DMS53 treated with DMSO at 0.1 percent for 48 hours (cell line): ENCODE data around the gene TPSB2.
"Not testable (repeated sequence)": the region's sequence is repeated elsewhere in the genome, so short reads cannot be mapped to it uniquely, and the experiment has no call there.

Experiments
- DNase-seq: peaks from one replicate; lab custom pipeline; 2025; ENCODE audit not compliant: unreplicated experiment; lab: John Stamatoyannopoulos, UW

The TPSB2 gene

DNA sequence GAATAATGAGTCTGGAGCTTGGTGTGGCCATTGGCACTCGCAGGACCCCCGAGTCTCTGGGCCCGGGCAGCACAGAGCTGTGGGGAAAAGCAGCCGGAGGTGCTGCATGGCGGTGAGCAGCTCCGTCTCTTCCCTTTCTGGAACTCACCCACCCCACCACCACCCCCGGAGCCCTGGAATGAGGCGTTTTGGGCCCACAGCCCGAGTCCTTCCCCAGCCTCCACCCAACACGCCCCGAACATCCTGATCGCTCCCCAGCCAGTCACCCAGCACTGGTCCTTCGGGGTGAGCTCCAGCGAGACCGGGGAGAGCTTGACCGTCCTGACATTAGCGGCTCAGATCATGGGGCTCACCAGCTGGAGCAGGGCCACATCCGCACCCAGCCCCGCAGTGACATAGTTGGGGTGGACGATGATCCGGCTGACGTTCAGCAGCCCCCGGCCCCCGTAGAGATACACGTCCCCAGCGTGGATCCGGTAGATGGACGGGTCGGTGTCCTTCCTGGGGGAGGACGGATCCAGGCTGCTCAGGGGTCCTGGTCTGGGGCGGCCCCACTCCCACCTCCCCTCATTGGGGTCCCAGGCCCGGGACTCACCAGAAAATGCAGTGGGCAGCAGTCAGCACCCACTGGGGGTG lies 32.3 kb upstream of the TPSB2 start:
- DNase-seq: no peak

DNA sequence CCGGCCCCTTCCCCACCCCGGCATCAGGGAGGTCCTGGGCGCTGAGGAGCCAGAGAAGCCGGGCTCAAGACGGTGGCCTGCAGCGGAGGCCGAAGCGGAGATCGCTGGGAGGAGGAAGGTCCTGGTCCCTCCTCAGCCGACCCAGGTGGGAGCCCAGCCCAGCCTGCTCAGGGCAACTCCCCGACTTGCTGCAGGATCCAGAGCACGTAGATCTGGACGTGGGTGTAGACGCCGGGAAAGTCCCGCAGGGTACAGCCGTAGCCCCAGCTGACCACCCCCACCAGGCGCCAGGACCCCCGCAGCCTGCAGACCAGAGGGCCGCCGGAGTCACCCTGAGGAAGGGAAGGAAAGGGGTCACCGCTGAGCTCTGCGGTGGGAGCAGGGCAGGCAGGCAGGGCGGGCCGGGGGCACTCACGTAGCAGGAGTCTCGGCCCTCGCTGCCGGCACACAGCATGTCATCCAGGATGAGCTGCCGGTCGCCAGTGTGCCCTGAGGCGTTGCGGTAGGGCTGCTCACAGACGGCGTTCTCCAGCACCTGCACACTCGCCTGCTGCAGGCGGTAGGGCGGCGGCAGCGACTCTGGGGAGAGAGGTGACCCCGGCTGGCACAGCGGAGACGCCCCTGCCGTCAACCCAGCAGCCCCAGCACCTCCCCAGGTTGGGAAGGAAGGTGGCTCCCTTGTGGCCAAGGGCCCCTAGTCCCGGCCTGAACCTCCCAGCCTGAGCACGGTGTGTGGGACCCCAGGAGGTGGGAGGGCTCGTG lies 31.3 kb upstream of the TPSB2 start:
- peak; percentile 9 for DNase-seq

DNA sequence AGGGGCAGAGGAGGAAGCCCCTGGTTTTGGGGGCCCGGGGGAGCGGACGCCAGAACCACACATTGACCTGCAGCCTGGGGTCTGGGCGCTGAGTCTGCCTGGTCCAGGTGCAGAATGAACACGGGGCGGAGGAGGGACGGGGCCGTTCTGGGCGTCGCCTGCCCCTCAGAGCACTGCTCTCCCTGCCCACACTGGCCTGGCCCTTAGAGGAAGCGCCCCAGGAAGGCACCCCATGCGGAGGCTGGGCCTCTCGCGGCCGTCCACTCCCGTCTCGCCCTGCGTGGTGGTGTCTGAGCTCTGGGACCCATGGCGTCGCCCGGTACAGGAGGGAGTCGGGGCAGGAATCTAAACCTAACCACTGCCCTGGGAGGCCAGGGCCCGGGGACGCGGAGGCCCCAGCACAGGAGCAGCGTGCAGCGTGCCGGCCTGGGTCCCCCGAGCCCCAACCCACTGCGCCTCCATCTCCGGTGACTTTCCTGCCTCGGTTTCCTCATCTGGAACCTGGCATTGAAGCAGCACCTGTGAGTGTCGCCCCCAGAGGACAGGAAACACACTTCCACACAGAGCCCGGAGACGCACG lies 30.2 kb upstream of the TPSB2 start:
- DNase-seq: no peak

GRCh38 chr16:1259760-1260068 lies 29.7 kb upstream of the TPSB2 start:
- DNase-seq: no peak

DNA sequence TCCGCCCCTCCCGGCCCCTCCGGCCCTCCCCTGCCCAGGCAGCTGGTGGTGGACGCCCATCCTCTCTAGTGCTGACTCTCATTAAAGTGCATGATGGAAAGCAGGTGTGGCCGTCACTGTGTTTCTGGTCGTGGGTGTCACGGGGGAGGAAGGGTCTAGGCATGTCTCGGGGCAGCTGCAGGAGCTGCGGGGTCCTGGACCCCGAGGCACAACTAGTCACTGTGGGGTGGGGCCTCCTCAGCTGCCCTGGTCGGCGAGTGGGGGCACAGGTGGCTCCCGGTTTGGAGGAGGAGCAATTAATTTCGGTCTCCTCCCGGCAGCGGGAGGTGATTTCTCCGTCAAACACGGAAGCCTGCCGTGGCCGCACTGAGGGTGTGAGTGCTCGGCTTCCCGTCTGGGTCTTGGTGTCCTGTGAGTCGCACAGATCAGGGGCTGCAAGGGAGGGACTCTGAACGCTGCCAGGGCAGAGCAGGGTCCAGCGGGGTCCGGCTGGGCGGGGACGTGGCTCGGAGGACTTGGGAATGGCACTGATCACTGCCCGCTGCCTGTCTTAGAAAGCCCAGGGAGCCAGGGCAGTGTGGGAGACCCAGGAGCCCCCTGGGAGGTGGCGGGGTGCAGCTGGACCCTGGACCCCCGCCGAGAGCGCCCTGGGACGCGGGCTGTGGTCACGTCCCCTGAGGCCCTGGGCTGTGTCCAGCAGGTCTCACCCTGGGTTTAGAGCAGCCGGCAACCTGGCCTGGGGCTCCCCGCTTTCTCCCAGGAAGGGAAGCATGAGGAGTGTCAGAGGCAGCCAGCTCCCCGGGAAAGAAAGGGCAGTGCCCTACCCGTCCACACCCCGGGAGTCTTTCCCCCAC lies 29.1 kb upstream of the TPSB2 start:
- DNase-seq: no peak

GRCh38 chr16:1258225-1258600 lies 28.2 kb upstream of the TPSB2 start:
- DNase-seq: no peak

GRCh38 chr16:1257561-1258224 lies 27.7 kb upstream of the TPSB2 start:
- no peak for DNase-seq

- no peak for DNase-seq
Observed at GRCh38 chr16:1256874-1257322, 26.9 kb upstream of the TPSB2 start.

GRCh38 chr16:1256296-1256873 lies 26.4 kb upstream of the TPSB2 start:
- DNase-seq: not testable (repeated sequence)

DNA sequence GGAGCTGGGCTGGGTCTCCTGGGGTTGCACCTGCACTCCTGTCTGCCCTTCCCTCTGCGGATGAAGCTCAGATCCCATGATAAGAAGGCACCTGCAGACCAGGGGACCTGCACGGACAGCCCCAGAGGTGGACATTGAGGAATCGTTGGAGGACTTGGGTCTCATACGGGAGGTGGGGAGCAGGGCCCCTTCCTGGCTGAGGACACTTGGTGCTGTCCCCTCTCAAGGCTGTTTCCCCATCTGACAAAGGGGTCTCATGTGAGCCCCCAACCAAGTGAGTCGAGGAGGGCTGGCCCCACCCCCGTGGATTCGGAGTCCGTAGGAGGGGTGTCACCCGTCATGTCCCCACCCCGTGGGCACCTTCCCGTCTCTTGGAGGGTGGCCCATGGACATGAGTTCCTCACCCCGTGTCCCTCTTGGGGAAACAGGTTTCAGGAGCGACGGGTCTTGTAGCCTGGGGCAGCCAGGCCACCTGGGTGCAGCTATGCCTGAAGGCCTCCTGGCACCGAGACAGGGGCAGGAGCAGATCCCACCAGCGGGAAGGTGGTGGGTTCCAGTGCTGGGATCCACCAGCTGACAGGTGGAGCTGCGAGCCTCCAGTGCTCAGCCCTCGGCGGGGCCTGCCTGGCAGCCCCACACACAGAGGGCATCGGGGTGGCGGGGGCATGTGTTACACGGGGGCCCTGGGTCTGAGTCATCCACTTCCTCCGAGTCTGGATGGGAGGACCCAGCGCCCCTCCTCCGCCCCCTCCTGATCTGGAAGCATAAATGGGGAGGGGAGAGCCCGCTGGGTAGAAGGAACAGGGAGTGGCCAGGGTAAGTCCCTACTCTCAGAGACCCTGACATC lies 25.5 kb upstream of the TPSB2 start, which contains the start of gene TPSD1:
TSS of gene TPSD1 (plus strand) at position 794 of the 847 bp plus-strand sequence. CDS start 212 bp downstream, outside the sequence.
- DNase-seq: not testable (repeated sequence)

DNA sequence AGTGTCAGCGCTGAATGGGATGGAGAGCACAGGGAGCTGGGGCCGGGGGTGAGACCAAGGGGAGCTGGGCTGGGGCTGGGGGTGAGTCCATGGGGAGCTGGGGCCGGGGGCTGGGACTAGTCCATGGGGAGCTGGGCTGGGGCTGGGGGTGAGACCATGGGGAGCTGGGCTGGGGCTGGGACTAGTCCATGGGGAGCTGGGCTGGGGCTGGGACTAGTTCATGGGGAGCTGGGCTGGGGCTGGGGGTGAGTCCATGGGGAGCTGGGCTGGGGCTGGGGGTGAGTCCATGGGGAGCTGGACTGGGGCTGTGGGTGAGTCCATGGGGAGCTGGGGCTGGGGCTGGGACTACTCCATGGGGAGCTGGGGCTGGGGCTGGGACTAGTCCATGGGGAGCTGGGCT lies 24.8 kb upstream of the TPSB2 start:
- not testable (repeated sequence) for DNase-seq

DNA sequence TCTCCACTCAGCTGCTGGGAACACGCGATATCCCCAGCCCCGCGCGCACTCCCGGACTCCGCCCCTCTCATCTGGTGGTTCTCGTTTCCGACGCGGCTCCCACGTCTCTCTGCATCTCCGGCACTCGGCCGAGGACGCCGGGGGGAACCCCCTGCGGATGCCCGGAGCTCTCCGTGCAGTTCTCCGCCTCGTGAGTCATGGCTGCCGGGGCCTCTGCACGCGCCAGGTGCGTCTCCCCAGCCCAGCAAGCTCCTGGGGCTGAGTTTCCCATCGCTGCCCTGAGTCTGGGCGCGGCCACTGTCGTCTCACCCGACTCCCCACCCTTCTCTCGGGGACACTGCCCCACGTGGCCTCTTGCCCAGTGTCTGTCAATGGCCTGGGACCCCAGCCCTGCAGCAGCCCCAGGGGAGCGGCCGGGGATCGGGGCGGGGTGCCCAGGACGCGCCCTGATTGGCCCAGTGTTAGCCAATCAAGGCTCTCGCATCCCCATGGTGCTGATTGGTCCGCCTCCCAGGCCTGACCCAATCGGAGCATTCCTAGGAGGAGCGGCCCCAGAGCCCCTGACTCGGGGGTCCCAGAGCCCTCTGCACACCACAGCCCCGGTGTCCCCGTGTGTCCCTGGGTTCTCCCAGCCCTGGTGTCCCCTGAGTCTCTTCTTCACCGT lies 23.8 kb upstream of the TPSB2 start:
- DNase-seq: not testable (repeated sequence)

- DNase-seq: not testable (repeated sequence)
Observed at GRCh38 chr16:1249031-1249755, 19.2 kb upstream of the TPSB2 start.

GRCh38 chr16:1247903-1248537 lies 18.0 kb upstream of the TPSB2 start:
- not testable (repeated sequence) for DNase-seq

DNA sequence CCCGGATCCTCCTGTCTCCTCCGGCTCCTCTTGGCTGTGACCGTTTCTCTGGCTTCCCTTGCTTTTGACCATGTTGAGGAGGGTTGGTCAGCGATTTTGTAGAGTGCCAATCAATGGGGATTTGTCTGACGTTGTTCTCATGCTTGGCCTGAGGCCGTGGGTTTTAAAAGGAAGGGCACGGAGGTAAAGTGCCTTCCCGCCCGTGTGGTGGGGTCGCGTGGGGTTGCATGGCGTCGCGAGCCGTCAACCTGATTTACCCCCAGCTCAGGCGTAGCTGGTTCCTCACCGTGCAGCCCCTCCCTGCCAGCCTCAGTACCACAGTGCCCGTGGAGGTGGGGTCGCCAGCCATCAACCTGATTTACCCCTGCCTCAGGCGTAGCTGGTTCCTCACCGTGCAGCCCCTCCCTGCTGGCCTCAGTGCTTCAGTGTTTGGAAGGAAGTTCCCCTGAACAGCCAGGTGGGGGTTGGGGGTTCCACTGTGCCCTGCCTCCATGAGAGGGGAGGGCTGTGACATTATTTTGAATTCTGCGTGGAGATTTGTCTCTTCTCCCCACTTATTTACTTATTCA lies 15.6 kb upstream of the TPSB2 start:
- no peak for DNase-seq

GRCh38 chr16:1244881-1245280 lies 14.9 kb upstream of the TPSB2 start:
- DNase-seq: no peak
